CD14-positive monocyte (primary cell): ENCODE results near the gene PPFIA4. TPM values are rescaled to one million over a fixed set of nuclear protein-coding genes. Genes with fewer than 3 reads are reported as not detected.

Source experiments
- DNase-seq, 3 donors: peaks; one replicate each; pipeline ENCODE4 v3.0.0-alpha.2; 2011 to 2022
- H2AFZ ChIP-seq: 2 replicates; pipeline ENCODE4 v1.6.0; 2012; ENCODE audit warnings: mild to moderate bottlenecking, low read depth, low read length, inconsistent platforms; ENCODE audit not compliant: insufficient read depth, poor library complexity, severe bottlenecking
- H3K27ac ChIP-seq, 2 donors: 1 replicate in 1 of 2; 2 replicates in 1 of 2; pipeline ENCODE4 v1.5.1; 2012 to 2013; ENCODE audit warnings: low read length in 2 of 2, control low read depth in 1 of 2, inconsistent platforms in 1 of 2, low read depth in 1 of 2, mild to moderate bottlenecking in 1 of 2
- H3K27me3 ChIP-seq, 2 donors: one replicate each; pipeline versions ENCODE4 v1.6.0 to v1.6.1; 2011 to 2013; ENCODE audit warnings: low read length in 2 of 2; ENCODE audit not compliant: control insufficient read depth in 2 of 2, insufficient read depth in 2 of 2
- H3K36me3 ChIP-seq, 2 donors: replicated peaks in 1 of 2; 1 replicate in 1 of 2; 2 replicates in 1 of 2; pipeline versions ENCODE4 v1.5.1 to v1.6.1; 2012 to 2013; ENCODE audit warnings: low read length in 2 of 2, control low read depth in 1 of 2, inconsistent platforms in 1 of 2, mild to moderate bottlenecking in 1 of 2; ENCODE audit not compliant: insufficient read depth in 2 of 2, control insufficient read depth in 1 of 2
- H3K4me1 ChIP-seq, 2 donors: 1 replicate in 1 of 2; 2 replicates in 1 of 2; pipeline versions ENCODE4 v1.5.1 to v1.6.1; 2012 to 2013; ENCODE audit warnings: low read length in 2 of 2, control low read depth in 1 of 2, inconsistent platforms in 1 of 2, mild to moderate bottlenecking in 1 of 2, moderate library complexity in 1 of 2; ENCODE audit not compliant: insufficient read depth in 2 of 2, control insufficient read depth in 1 of 2
- H3K4me2 ChIP-seq: replicated peaks from 2 replicates; pipeline ENCODE3; 2012; ENCODE audit warnings: low read length, moderate library complexity, mild to moderate bottlenecking; ENCODE audit not compliant: poor library complexity, severe bottlenecking; ENCODE audit errors: extremely low read depth
- H3K4me3 ChIP-seq, 3 experiments: fragments of 200-600 bp in 1 of 3; sonication (generic) in 1 of 3; replicated peaks in 1 of 3; 1 replicate in 2 of 3; 2 replicates in 1 of 3; pipeline ENCODE4 v1.5.1; 2011 to 2013; ENCODE audit warnings: low read length in 3 of 3, mild to moderate bottlenecking in 3 of 3, control low read depth in 2 of 3, low read depth in 2 of 3, inconsistent platforms in 1 of 3, moderate library complexity in 1 of 3
- H3K79me2 ChIP-seq: 2 replicates; pipeline ENCODE4 v1.6.0; 2012; ENCODE audit warnings: mild to moderate bottlenecking, control low read depth, inconsistent platforms, low read length, moderate library complexity; ENCODE audit not compliant: insufficient read depth
- H3K9ac ChIP-seq: 2 replicates; pipeline ENCODE4 v1.6.0; 2017; ENCODE audit warnings: low read length, mild to moderate bottlenecking; ENCODE audit not compliant: insufficient read depth, poor library complexity, severe bottlenecking
- H3K9me3 ChIP-seq, 2 donors: replicated peaks in 1 of 2; 1 replicate in 1 of 2; 2 replicates in 1 of 2; pipeline versions ENCODE4 v1.5.1 to v1.6.1; 2012 to 2013; ENCODE audit warnings: low read length in 2 of 2, control low read depth in 1 of 2; ENCODE audit not compliant: control insufficient read depth in 1 of 2, insufficient read depth in 1 of 2
- H4K20me1 ChIP-seq: 2 replicates; pipeline ENCODE4 v1.6.0; 2012; ENCODE audit warnings: mild to moderate bottlenecking, low read length, control low read depth, moderate library complexity; ENCODE audit not compliant: insufficient read depth
- H3K27ac Mint-ChIP-seq, 7 donors: one replicate each; pipeline ENCODE4 v1.8.0; 2020; ENCODE audit warnings: mild to moderate bottlenecking in 7 of 7, mixed read lengths in 7 of 7, moderate library complexity in 6 of 7, inconsistent platforms in 2 of 7
- H3K27me3 Mint-ChIP-seq, 3 donors: one replicate each; pipeline ENCODE4 v1.8.0; 2021 to 2022; ENCODE audit warnings: low read depth in 3 of 3, mild to moderate bottlenecking in 3 of 3, mixed read lengths in 3 of 3, moderate library complexity in 3 of 3, inconsistent platforms in 1 of 3
- H3K36me3 Mint-ChIP-seq, 2 donors: one replicate each; pipeline ENCODE4 v1.8.0; 2020; ENCODE audit warnings: mixed read lengths in 2 of 2, inconsistent platforms in 1 of 2, mild to moderate bottlenecking in 1 of 2
- H3K4me1 Mint-ChIP-seq: one replicate; pipeline ENCODE4 v1.8.0; 2020; ENCODE audit warnings: mild to moderate bottlenecking, mixed read lengths
- H3K4me3 Mint-ChIP-seq, 2 donors: one replicate each; pipeline ENCODE4 v1.8.0; 2020; ENCODE audit warnings: mild to moderate bottlenecking in 2 of 2, mixed read lengths in 2 of 2, moderate library complexity in 1 of 2
- H3K9me3 Mint-ChIP-seq, 7 donors: one replicate each; pipeline ENCODE4 v1.8.0; 2020 to 2022; ENCODE audit warnings: mixed read lengths in 7 of 7, mild to moderate bottlenecking in 6 of 7, moderate library complexity in 6 of 7, inconsistent platforms in 2 of 7
- WGBS: methylation state at CpG from one replicate; pipeline ENCODE4 v1.1.5; 2013; ENCODE audit warnings: missing lambda C conversion rate; ENCODE audit not compliant: insufficient coverage; 5-methylcytosine and 5-hydroxymethylcytosine counted together
- intact Hi-C, 2 donors: fragments of 100-400 bp; cut with micrococcal nuclease; formaldehyde crosslinking; loops; one replicate each; pipeline versions ENCODE4 v1.15.0 to v1.15.1; 2023
- polyA plus RNA-seq, 3 donors: library from polyadenylated mRNA; depleted of rRNA in 1 of 3; unstranded in 2 of 3; stranded (reverse) in 1 of 3; fragments of 300-500 nt in 2 of 3; fragments of >200 nt in 1 of 3; fragmentation: Illumina TruSeq in 2 of 3; gene quantifications; 1 replicate in 2 of 3; 2 replicates in 1 of 3; pipeline ENCODE4 v1.2.3, GENCODE V29; 2012 to 2021
- TF ChIP-seq, protein P1 (sequence below): fragments of 200-600 bp; IDR thresholded peaks from one replicate; pipeline ENCODE4 v1.8.0; 2022; ENCODE audit warnings: antibody characterized with exemption, mild to moderate bottlenecking

Gene PPFIA4
- polyA plus RNA-seq, 3 donors: 0.52 to 1.0 (median 0.97) TPM

DNA sequence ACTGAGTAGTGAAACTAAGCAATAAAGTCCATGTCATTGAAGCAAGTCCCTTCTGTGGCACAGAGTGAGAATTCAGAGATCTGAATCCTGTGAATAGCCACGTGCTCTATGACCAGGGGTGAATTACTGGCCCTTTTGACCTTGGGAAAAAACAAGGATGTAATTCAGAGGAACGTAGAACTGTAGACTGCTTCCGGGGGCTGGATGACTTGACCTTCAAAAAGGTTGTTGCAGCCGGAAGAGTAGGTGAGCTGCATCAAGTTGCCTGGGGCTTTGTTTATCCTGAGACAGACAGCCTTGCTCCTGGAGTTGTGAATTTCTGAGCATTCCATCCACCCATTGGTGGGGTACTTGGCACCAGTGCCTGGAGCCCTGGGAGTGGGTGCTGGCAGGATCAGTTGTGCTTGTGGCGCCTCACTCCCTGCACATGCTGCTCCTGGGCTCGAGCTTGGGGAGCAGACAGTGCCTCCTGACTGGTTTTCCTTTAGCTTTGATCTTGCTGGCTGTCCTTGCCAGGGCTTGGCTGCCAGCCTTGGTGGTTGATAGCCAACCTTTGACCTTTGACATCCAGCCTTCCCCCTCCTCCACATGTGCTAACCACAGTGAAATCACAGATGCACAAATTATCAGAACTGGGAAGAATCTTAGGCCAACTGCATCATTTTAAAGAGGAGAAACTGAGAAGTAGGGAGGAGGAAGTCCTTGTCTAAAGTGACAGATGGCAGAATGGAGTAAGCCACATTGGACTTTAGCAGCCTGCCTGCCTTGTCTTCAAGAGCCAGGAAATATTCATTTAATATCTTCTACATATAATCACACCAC, 75.7 kb downstream of the PPFIA4 start:
- no peaks in the 10 kb centered on the region for H3K36me3 ChIP-seq
- H3K4me3 Mint-ChIP-seq: no peak overlapping the region
- peaks cover 20% of the 10 kb centered on the region for H3K4me1 Mint-ChIP-seq
- no peaks in the 10 kb centered on the region for H4K20me1 ChIP-seq
- H3K9ac ChIP-seq: no peak overlapping the region
- H3K9me3 Mint-ChIP-seq: peaks cover 18 to 26% (median 22%) of the 10 kb centered on the region in 7 donors
- no peaks in the 10 kb centered on the region for H3K36me3 Mint-ChIP-seq
- H3K4me1 ChIP-seq: peaks cover 0 to 3% of the 10 kb centered on the region in 2 donors
- no peak overlapping the region for H2AFZ ChIP-seq
- H3K27ac Mint-ChIP-seq: peak overlapping the region in 1 of 7 donors; percentile 5
- peaks cover 0 to 20% of the 10 kb centered on the region in 2 donors for H3K9me3 ChIP-seq
- H3K4me2 ChIP-seq: no peak overlapping the region
- H3K79me2 ChIP-seq: no peaks in the 10 kb centered on the region
- WGBS: 92% methylated on average over 6 of the region's 6 CpGs
- no peak overlapping the region for H3K27ac ChIP-seq
- intact Hi-C loops: no loop called here
- DNase-seq: no peak
- peaks cover 0 to 2% of the 10 kb centered on the region in 2 donors for H3K27me3 ChIP-seq
- peaks cover 4 to 8% (median 6%) of the 10 kb centered on the region in 3 donors for H3K27me3 Mint-ChIP-seq
- TF ChIP-seq, protein P1, sequence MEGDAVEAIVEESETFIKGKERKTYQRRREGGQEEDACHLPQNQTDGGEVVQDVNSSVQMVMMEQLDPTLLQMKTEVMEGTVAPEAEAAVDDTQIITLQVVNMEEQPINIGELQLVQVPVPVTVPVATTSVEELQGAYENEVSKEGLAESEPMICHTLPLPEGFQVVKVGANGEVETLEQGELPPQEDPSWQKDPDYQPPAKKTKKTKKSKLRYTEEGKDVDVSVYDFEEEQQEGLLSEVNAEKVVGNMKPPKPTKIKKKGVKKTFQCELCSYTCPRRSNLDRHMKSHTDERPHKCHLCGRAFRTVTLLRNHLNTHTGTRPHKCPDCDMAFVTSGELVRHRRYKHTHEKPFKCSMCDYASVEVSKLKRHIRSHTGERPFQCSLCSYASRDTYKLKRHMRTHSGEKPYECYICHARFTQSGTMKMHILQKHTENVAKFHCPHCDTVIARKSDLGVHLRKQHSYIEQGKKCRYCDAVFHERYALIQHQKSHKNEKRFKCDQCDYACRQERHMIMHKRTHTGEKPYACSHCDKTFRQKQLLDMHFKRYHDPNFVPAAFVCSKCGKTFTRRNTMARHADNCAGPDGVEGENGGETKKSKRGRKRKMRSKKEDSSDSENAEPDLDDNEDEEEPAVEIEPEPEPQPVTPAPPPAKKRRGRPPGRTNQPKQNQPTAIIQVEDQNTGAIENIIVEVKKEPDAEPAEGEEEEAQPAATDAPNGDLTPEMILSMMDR: no peak
- H3K4me3 ChIP-seq: no peak overlapping the region

GRCh38 chr1:203103216-203103615, 76.9 kb downstream of the PPFIA4 start:
- Histone ChIP-seq H3K4me1 (peaks cover 0 to 3% of the 10 kb centered on the region in 2 donors), H3K9ac (no peak overlapping the region), H3K4me3 (no peak overlapping the region), H3K27me3 (peaks cover 7% of the 10 kb centered on the region in 2 donors), H3K36me3 (no peaks in the 10 kb centered on the region), H3K79me2 (no peaks in the 10 kb centered on the region), H3K9me3 (peaks cover 0 to 20% of the 10 kb centered on the region in 2 donors), H3K4me2 (no peak overlapping the region), H3K27ac (no peak overlapping the region), H4K20me1 (no peaks in the 10 kb centered on the region), H2AFZ (no peak overlapping the region)
- H3K9me3 Mint-ChIP-seq: peaks cover 16 to 24% (median 18%) of the 10 kb centered on the region in 7 donors
- peaks cover 4 to 12% (median 8%) of the 10 kb centered on the region in 3 donors for H3K27me3 Mint-ChIP-seq
- 85% methylated on average over 4 of the region's 4 CpGs for WGBS
- intact Hi-C loops: no loop called here
- H3K36me3 Mint-ChIP-seq: no peaks in the 10 kb centered on the region
- TF ChIP-seq, protein P1: no peak
- H3K4me3 Mint-ChIP-seq: no peak overlapping the region
- peaks cover 20% of the 10 kb centered on the region for H3K4me1 Mint-ChIP-seq
- DNase-seq: no peak
- no peak overlapping the region for H3K27ac Mint-ChIP-seq
